Left lung (tissue), 10 donors: ENCODE results near the gene NANOS3. TPM values are rescaled to one million over a fixed set of nuclear protein-coding genes. Genes with fewer than 3 reads are reported as not detected.

ENCODE experiments used
- ATAC-seq: fragments of 200-7000 bp; cut with Tn5 transposase; one replicate; pipeline ENCODE4 v1.9.1; 2020; ENCODE audit warnings: moderate library complexity
- DNase-seq, 4 donors: peaks; one replicate each; pipeline ENCODE4 v3.0.0-alpha.2; 2013 to 2020
- H3K27ac ChIP-seq, 2 donors: fragments of 200-600 bp; sonication (generic) in 1 of 2; one replicate each; pipeline versions ENCODE4 v1.5.0 to v1.8.0; 2020 to 2021
- H3K27me3 ChIP-seq, 2 donors: fragments of 200-600 bp; sonication (generic) in 1 of 2; one replicate each; pipeline versions ENCODE4 v1.5.0 to v1.8.0; 2020 to 2021
- H3K36me3 ChIP-seq, 2 donors: fragments of 200-600 bp; sonication (generic) in 1 of 2; one replicate each; pipeline versions ENCODE4 v1.5.0 to v1.8.0; 2020 to 2021
- H3K4me1 ChIP-seq, 2 donors: fragments of 200-600 bp; one replicate each; pipeline ENCODE4 v1.8.0; 2021
- H3K4me3 ChIP-seq, 2 donors: fragments of 200-600 bp; sonication (generic) in 1 of 2; one replicate each; pipeline versions ENCODE4 v1.5.0 to v1.8.0; 2020 to 2021; ENCODE audit warnings: mild to moderate bottlenecking in 1 of 2
- H3K9me3 ChIP-seq, 2 donors: fragments of 200-600 bp; sonication (generic) in 1 of 2; one replicate each; pipeline versions ENCODE4 v1.5.0 to v1.8.0; 2020 to 2021
- CTCF ChIP-seq, 2 donors: fragments of 200-600 bp; sonication (generic) in 1 of 2; IDR thresholded peaks; one replicate each; pipeline versions ENCODE4 v1.5.0 to v1.8.0; 2021; ENCODE audit warnings: antibody characterized with exemption in 2 of 2
- intact Hi-C, 2 donors: fragments of 100-400 bp; cut with DNase I; formaldehyde crosslinking; loops; one replicate each; pipeline versions ENCODE4 v1.11.2 to v1.14.2; 2022
- polyA plus RNA-seq, 6 donors: library from polyadenylated mRNA; unstranded; fragments of 120-200 nt; gene quantifications; one replicate each; pipeline ENCODE4 v1.2.1, GENCODE V29; 2013; ENCODE audit not compliant: insufficient read length in 6 of 6
- total RNA-seq, 2 donors: library from RNA; stranded (reverse); fragmentation: NEBNext Ultra II Directional; extraction: Animal tissue kit (Norgen Biotek cat#: 25700); gene quantifications; one replicate each; pipeline ENCODE4 v1.2.1, GENCODE V29; 2021
- donor health status: DM: no; HTN: yes; CAD: no.
- donor health status: DM: no; HTN: no; CAD: no.

Gene NANOS3
- total and polyA plus RNA-seq, 8 donors, result 0.89 to 3.1 (median 1.8) TPM

- no peak for TF ChIP-seq CTCF (IDR thresholded peaks at IDR 0.05)
- ATAC-seq (peak; percentile 68), DNase-seq (peak in 1 of 4 donors; percentile 83)
- intact Hi-C loops, result no loop called here
- H3K9me3 ChIP-seq, result no peaks in the 10 kb centered on the region
- peaks cover 0 to 11% of the 10 kb centered on the region in 2 donors for H3K4me1 ChIP-seq
- peak overlapping the region; percentile 19 to 36 for H3K4me3 ChIP-seq
- no peaks in the 10 kb centered on the region for H3K27me3 ChIP-seq
- no peaks in the 10 kb centered on the region for H3K36me3 ChIP-seq
- H3K27ac ChIP-seq, result no peak overlapping the region
Measured at GRCh38 chr19:13872695-13873389, 4.1 kb upstream of the NANOS3 start.

GRCh38 chr19:13873834-13874515 is 3.0 kb upstream of the NANOS3 start:
- no peaks in the 10 kb centered on the region for H3K27me3 ChIP-seq
- no peak overlapping the region for H3K4me3 ChIP-seq
- DNase-seq, result no peak
- no peaks in the 10 kb centered on the region for H3K36me3 ChIP-seq
- no peak for ATAC-seq
- no peak overlapping the region for H3K27ac ChIP-seq
- intact Hi-C loops, result no loop called here
- H3K9me3 ChIP-seq, result no peaks in the 10 kb centered on the region
- H3K4me1 ChIP-seq, result peaks cover 0 to 11% of the 10 kb centered on the region in 2 donors
- no peak for TF ChIP-seq CTCF (IDR thresholded peaks at IDR 0.05)

GRCh38 chr19:13875824-13876223 is 1.1 kb upstream of the NANOS3 start:
- intact Hi-C loops, result loop anchor here in 1 of 2 donors (5.0 kb wide), 1 partner anchor 201 kb away; no protein-coding TSS in a partner anchor
- no peaks in the 10 kb centered on the region for H3K27me3 ChIP-seq
- H3K36me3 ChIP-seq, result no peaks in the 10 kb centered on the region
- peaks cover 5 to 26% of the 10 kb centered on the region in 2 donors for H3K4me1 ChIP-seq
- ATAC-seq, result no peak
- H3K4me3 ChIP-seq, result no peak overlapping the region
- DNase-seq, result no peak
- H3K27ac ChIP-seq, result no peak overlapping the region
- no peak for TF ChIP-seq CTCF (IDR thresholded peaks at IDR 0.05)
- H3K9me3 ChIP-seq, result no peaks in the 10 kb centered on the region

- Histone ChIP-seq H3K27me3 (no peaks in the 10 kb centered on the region), H3K4me3 (no peak overlapping the region), H3K9me3 (no peaks in the 10 kb centered on the region), H3K4me1 (peaks cover 14 to 41% of the 10 kb centered on the region in 2 donors), H3K36me3 (no peaks in the 10 kb centered on the region), H3K27ac (no peak overlapping the region)
- no peak for DNase-seq
- no peak for ATAC-seq
- TF ChIP-seq CTCF (IDR thresholded peaks at IDR 0.05), result no peak
- intact Hi-C loops, result loop anchor here in 1 of 2 donors (5.0 kb wide), 1 partner anchor 200 kb away; no protein-coding TSS in a partner anchor
Measured at GRCh38 chr19:13877303-13877702, 369 bp downstream of the NANOS3 start.
